Measurements from ENCODE around the gene GGTLC1.
"Not testable (repeated sequence)": the region's sequence is repeated elsewhere in the genome, so short reads cannot be mapped to it uniquely, and the experiment has no call there.

DNA sequence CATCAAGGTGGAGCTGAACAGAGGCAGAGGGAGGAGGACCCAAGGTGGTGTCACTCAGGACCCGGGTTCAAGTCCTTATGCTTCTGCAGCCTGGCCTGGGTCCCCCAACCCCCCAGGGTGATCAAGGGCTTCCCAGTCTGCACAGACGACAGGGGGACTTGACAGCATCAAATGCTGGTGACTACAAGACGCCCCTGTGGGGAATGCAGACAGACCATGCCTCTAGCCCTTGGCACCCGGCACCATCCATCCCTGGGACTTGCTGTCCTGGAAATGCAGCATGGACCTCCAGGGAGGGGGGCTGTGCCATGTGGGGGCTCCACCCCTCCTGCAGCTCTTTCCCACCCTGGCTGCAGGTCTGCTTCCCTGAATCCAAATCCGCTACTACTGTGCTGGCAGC, 7.1 kb downstream of the GGTLC1 start:
- TF ChIP-seq POLR2AphosphoS5 (IDR thresholded peaks at IDR 0.05; ENCODE audit: low read depth); EZH2 (IDR thresholded peaks at IDR 0.05; ENCODE audit: low read depth, unreplicated experiment); EZH2phosphoT487 (IDR thresholded peaks at IDR 0.05; ENCODE audit: unreplicated experiment); CREB1 (CRISPR knock-in tag; IDR thresholded peaks at IDR 0.05; ENCODE audit: low read depth); ZNF331 (CRISPR knock-in tag; IDR thresholded peaks at IDR 0.05; ENCODE audit: low read depth): not testable (repeated sequence)
- TF ChIP-seq, protein P1, sequence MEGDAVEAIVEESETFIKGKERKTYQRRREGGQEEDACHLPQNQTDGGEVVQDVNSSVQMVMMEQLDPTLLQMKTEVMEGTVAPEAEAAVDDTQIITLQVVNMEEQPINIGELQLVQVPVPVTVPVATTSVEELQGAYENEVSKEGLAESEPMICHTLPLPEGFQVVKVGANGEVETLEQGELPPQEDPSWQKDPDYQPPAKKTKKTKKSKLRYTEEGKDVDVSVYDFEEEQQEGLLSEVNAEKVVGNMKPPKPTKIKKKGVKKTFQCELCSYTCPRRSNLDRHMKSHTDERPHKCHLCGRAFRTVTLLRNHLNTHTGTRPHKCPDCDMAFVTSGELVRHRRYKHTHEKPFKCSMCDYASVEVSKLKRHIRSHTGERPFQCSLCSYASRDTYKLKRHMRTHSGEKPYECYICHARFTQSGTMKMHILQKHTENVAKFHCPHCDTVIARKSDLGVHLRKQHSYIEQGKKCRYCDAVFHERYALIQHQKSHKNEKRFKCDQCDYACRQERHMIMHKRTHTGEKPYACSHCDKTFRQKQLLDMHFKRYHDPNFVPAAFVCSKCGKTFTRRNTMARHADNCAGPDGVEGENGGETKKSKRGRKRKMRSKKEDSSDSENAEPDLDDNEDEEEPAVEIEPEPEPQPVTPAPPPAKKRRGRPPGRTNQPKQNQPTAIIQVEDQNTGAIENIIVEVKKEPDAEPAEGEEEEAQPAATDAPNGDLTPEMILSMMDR (conservative IDR thresholded peaks at IDR 0.05; ENCODE audit: low read depth in 2 of 2) = not testable (repeated sequence)
- TF ChIP-seq, protein P2, sequence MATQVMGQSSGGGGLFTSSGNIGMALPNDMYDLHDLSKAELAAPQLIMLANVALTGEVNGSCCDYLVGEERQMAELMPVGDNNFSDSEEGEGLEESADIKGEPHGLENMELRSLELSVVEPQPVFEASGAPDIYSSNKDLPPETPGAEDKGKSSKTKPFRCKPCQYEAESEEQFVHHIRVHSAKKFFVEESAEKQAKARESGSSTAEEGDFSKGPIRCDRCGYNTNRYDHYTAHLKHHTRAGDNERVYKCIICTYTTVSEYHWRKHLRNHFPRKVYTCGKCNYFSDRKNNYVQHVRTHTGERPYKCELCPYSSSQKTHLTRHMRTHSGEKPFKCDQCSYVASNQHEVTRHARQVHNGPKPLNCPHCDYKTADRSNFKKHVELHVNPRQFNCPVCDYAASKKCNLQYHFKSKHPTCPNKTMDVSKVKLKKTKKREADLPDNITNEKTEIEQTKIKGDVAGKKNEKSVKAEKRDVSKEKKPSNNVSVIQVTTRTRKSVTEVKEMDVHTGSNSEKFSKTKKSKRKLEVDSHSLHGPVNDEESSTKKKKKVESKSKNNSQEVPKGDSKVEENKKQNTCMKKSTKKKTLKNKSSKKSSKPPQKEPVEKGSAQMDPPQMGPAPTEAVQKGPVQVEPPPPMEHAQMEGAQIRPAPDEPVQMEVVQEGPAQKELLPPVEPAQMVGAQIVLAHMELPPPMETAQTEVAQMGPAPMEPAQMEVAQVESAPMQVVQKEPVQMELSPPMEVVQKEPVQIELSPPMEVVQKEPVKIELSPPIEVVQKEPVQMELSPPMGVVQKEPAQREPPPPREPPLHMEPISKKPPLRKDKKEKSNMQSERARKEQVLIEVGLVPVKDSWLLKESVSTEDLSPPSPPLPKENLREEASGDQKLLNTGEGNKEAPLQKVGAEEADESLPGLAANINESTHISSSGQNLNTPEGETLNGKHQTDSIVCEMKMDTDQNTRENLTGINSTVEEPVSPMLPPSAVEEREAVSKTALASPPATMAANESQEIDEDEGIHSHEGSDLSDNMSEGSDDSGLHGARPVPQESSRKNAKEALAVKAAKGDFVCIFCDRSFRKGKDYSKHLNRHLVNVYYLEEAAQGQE (IDR thresholded peaks at IDR 0.05; ENCODE audit: unreplicated experiment) = not testable (repeated sequence)
- TF ChIP-seq, protein P3, sequence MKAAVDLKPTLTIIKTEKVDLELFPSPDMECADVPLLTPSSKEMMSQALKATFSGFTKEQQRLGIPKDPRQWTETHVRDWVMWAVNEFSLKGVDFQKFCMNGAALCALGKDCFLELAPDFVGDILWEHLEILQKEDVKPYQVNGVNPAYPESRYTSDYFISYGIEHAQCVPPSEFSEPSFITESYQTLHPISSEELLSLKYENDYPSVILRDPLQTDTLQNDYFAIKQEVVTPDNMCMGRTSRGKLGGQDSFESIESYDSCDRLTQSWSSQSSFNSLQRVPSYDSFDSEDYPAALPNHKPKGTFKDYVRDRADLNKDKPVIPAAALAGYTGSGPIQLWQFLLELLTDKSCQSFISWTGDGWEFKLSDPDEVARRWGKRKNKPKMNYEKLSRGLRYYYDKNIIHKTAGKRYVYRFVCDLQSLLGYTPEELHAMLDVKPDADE (IDR thresholded peaks at IDR 0.05) = not testable (repeated sequence)
